SK-N-MC (cell line): Measurements from ENCODE around the gene STRC.
"Not testable (repeated sequence)": the region's sequence is repeated elsewhere in the genome, so short reads cannot be mapped to it uniquely, and the experiment has no call there.

ENCODE experiments used
- EZH2 ChIP-seq: fragments of 200-600 bp; sonication (generic); IDR thresholded peaks from one replicate; pipeline ENCODE4 v1.6.1; 2017; ENCODE audit warnings: antibody characterized with exemption
- FOXP2 ChIP-seq: optimal IDR thresholded peaks from 2 replicates; pipeline ENCODE3; 2011; ENCODE audit warnings: mild to moderate bottlenecking, moderate library complexity; ENCODE audit not compliant: insufficient read depth; ENCODE audit errors: extremely low read length, control extremely low read depth
- POLR2AphosphoS5 ChIP-seq: IDR thresholded peaks from 2 replicates; pipeline ENCODE4 v1.6.1; 2012; ENCODE audit warnings: mild to moderate bottlenecking, low read depth, low read length, borderline replicate concordance

DNA sequence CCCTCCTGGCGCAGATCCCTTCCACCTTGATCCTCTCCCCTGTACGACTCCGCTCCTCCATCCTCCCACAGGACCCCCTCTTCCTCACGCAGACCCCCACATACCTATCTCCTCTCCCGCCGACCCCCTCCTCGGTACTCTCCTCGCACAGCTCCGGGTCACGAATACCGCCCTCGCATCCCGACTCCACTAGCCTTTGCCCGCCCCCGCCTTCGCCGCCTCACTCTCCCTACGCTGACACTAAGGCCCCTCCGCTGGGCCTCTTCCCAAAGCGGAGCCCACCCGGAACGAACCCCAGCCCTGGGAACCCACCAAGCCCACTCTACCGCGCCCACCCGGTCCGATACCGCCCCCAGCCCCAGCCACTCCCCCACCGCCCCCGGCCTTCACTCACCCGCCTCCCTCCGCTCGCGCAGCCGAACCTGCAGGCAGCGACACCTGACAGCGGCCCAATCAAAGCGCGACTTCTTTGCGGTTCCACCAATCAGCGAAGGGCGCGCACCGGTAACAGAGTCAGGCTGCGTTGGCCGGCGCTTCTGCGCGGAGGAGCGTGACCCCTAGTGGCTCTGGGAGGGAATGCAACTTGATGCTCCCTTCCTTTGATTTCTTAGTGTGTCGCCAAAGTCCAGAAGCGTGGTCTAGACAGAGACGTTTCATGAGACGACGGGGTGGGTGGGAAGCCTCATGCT is 28.7 kb downstream of the STRC start, which contains the start of gene PPIP5K1:
- not testable (repeated sequence) for TF ChIP-seq EZH2, POLR2AphosphoS5, FOXP2
